Astrocyte (in vitro differentiated cells and primary cell): ENCODE measurements around the gene VAC14. TPM values are rescaled to one million over a fixed set of nuclear protein-coding genes. Genes with fewer than 3 reads are reported as not detected.

Source experiments
- DNase-seq: peaks from one replicate; pipeline ENCODE4 v3.0.0-alpha.2; 2010; ENCODE audit warnings: low read depth
- FAIRE-seq: peaks from 2 replicates; lab custom pipeline; 2011; peaks lifted over from hg19 to GRCh38; lab: Jason Lieb, UNC
- H2AFZ ChIP-seq: 2 replicates; pipeline ENCODE4 v1.6.0; 2012; ENCODE audit warnings: low read depth, low read length, inconsistent platforms
- H3K27ac ChIP-seq: 2 replicates; pipeline ENCODE4 v1.5.1; 2011; ENCODE audit warnings: low read depth, low read length, inconsistent platforms
- H3K27me3 ChIP-seq: 2 replicates; pipeline ENCODE4 v1.6.0; 2011; ENCODE audit warnings: low read length, inconsistent platforms; ENCODE audit not compliant: insufficient read depth
- H3K36me3 ChIP-seq: 2 replicates; pipeline ENCODE4 v1.5.1; 2011; ENCODE audit warnings: low read length, inconsistent platforms; ENCODE audit not compliant: insufficient read depth
- H3K4me1 ChIP-seq: 2 replicates; pipeline ENCODE4 v1.5.1; 2011; ENCODE audit warnings: low read length, inconsistent platforms; ENCODE audit not compliant: insufficient read depth
- H3K4me2 ChIP-seq: 2 replicates; pipeline ENCODE4 v1.6.0; 2012; ENCODE audit warnings: low read length, inconsistent platforms
- H3K4me3 ChIP-seq: 2 replicates; pipeline ENCODE4 v1.5.1; 2011; ENCODE audit warnings: low read depth, mild to moderate bottlenecking, low read length, inconsistent platforms; ENCODE audit not compliant: insufficient read depth
- H3K79me2 ChIP-seq: 2 replicates; pipeline ENCODE4 v1.6.0; 2012; ENCODE audit warnings: mild to moderate bottlenecking, low read length, inconsistent platforms; ENCODE audit not compliant: insufficient read depth
- H3K9ac ChIP-seq: 2 replicates; pipeline ENCODE4 v1.6.0; 2012; ENCODE audit warnings: mild to moderate bottlenecking, low read length, inconsistent platforms
- H3K9me3 ChIP-seq: 2 replicates; pipeline ENCODE4 v1.5.1; 2012; ENCODE audit warnings: low read depth, mild to moderate bottlenecking, low read length, inconsistent platforms; ENCODE audit not compliant: insufficient read depth
- H4K20me1 ChIP-seq: 2 replicates; pipeline ENCODE4 v1.6.0; 2012; ENCODE audit warnings: low read length, inconsistent platforms; ENCODE audit not compliant: insufficient read depth
- H3K27ac Mint-ChIP-seq: one replicate; pipeline ENCODE4 v1.8.0; 2021; ENCODE audit warnings: mild to moderate bottlenecking, mixed read lengths; ENCODE audit not compliant: unreplicated experiment
- H3K27me3 Mint-ChIP-seq: one replicate; pipeline ENCODE4 v1.8.0; 2021; ENCODE audit warnings: low read depth, mixed read lengths; ENCODE audit not compliant: unreplicated experiment
- H3K36me3 Mint-ChIP-seq: one replicate; pipeline ENCODE4 v1.8.0; 2021; ENCODE audit warnings: low read depth, mixed read lengths; ENCODE audit not compliant: unreplicated experiment
- H3K4me1 Mint-ChIP-seq: one replicate; pipeline ENCODE4 v1.8.0; 2021; ENCODE audit warnings: low read depth, mixed read lengths; ENCODE audit not compliant: unreplicated experiment
- H3K4me3 Mint-ChIP-seq: one replicate; pipeline ENCODE4 v1.8.0; 2021; ENCODE audit warnings: mild to moderate bottlenecking, moderate library complexity, mixed read lengths; ENCODE audit not compliant: unreplicated experiment
- H3K9me3 Mint-ChIP-seq: one replicate; pipeline ENCODE4 v1.8.0; 2021; ENCODE audit warnings: mild to moderate bottlenecking, mixed read lengths; ENCODE audit not compliant: unreplicated experiment
- EZH2 ChIP-seq: IDR thresholded peaks from 2 replicates; pipeline ENCODE4 v1.6.1; 2012; ENCODE audit warnings: mild to moderate bottlenecking, low read length, inconsistent platforms; ENCODE audit not compliant: insufficient read depth
- total RNA-seq: library from RNA; stranded (reverse); gene quantifications from 2 replicates; pipeline ENCODE4 v1.2.1, GENCODE V29; 2021
- TF ChIP-seq, protein P1 (sequence below): IDR thresholded peaks from 2 replicates; pipeline ENCODE4 v1.5.1; 2011; ENCODE audit warnings: low read depth, mild to moderate bottlenecking, inconsistent platforms, low read length, moderate library complexity; ENCODE audit not compliant: insufficient read depth

Gene VAC14
- total RNA-seq, 1 donor from 2014 or later, result 27.8 TPM

GRCh38 chr16:70746040-70746707, 54.8 kb downstream of the VAC14 start:
- H3K9me3 Mint-ChIP-seq, result peaks cover 6% of the 10 kb centered on the region
- Histone ChIP-seq H3K27ac (peak overlapping the region; percentile 76), H3K4me3 (no peak overlapping the region), H4K20me1 (no peaks in the 10 kb centered on the region), H3K27me3 (no peaks in the 10 kb centered on the region), H3K4me1 (peaks cover 59% of the 10 kb centered on the region), H3K36me3 (peaks cover 2% of the 10 kb centered on the region), H3K9me3 (no peaks in the 10 kb centered on the region), H3K9ac (peak overlapping the region; percentile 55), H2AFZ (peak overlapping the region; percentile 22), H3K4me2 (peak overlapping the region; percentile 52), H3K79me2 (no peaks in the 10 kb centered on the region)
- H3K27me3 Mint-ChIP-seq, result no peaks in the 10 kb centered on the region
- H3K27ac Mint-ChIP-seq, result no peak overlapping the region
- no peak for TF ChIP-seq EZH2
- TF ChIP-seq, protein P1, sequence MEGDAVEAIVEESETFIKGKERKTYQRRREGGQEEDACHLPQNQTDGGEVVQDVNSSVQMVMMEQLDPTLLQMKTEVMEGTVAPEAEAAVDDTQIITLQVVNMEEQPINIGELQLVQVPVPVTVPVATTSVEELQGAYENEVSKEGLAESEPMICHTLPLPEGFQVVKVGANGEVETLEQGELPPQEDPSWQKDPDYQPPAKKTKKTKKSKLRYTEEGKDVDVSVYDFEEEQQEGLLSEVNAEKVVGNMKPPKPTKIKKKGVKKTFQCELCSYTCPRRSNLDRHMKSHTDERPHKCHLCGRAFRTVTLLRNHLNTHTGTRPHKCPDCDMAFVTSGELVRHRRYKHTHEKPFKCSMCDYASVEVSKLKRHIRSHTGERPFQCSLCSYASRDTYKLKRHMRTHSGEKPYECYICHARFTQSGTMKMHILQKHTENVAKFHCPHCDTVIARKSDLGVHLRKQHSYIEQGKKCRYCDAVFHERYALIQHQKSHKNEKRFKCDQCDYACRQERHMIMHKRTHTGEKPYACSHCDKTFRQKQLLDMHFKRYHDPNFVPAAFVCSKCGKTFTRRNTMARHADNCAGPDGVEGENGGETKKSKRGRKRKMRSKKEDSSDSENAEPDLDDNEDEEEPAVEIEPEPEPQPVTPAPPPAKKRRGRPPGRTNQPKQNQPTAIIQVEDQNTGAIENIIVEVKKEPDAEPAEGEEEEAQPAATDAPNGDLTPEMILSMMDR, result no peak
- H3K36me3 Mint-ChIP-seq, result peaks cover 18% of the 10 kb centered on the region
- FAIRE-seq (no peak), DNase-seq (peak; percentile 84)
- H3K4me3 Mint-ChIP-seq, result no peak overlapping the region
- peaks cover 28% of the 10 kb centered on the region for H3K4me1 Mint-ChIP-seq

DNA sequence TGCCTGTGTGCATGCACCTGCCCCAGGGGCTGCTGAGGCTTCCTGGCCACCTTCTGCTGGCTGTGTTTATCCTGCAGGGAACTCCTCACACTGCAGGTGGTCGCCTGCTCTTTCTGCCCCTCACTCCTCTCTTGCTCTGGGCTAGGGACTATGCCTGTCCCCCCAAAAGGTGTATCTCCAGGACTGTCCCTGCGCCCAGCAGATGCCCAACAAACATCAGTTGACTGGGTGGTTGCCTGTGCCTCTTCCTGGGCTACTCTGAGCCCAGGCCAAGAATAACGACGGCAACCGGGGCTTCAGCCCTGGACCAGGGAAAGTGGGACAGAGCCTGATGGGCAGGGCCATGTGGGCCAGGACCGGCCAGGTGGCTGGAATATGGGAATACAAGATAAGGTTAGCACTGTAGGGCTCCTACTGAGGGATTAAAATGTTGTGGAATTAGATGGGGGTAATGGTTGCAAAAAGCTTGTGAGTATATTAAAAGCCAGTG, 55.4 kb downstream of the VAC14 start:
- Mint-ChIP-seq H3K27ac (no peak overlapping the region), H3K4me1 (peaks cover 29% of the 10 kb centered on the region), H3K27me3 (no peaks in the 10 kb centered on the region), H3K4me3 (no peak overlapping the region), H3K9me3 (peaks cover 6% of the 10 kb centered on the region), H3K36me3 (peaks cover 16% of the 10 kb centered on the region)
- peaks cover 2% of the 10 kb centered on the region for H3K36me3 ChIP-seq
- no peak for TF ChIP-seq EZH2
- TF ChIP-seq, protein P1, result no peak
- H3K9ac ChIP-seq, result peak overlapping the region; percentile 55
- no peak for DNase-seq
- no peaks in the 10 kb centered on the region for H3K9me3 ChIP-seq
- FAIRE-seq, result no peak
- H3K4me3 ChIP-seq, result no peak overlapping the region
- no peaks in the 10 kb centered on the region for H3K27me3 ChIP-seq
- H3K27ac ChIP-seq, result peak overlapping the region; percentile 76
- peaks cover 59% of the 10 kb centered on the region for H3K4me1 ChIP-seq
- H3K4me2 ChIP-seq, result peak overlapping the region; percentile 52
- no peak overlapping the region for H2AFZ ChIP-seq
- H4K20me1 ChIP-seq, result no peaks in the 10 kb centered on the region
- no peaks in the 10 kb centered on the region for H3K79me2 ChIP-seq

- Histone ChIP-seq H3K4me2 (no peak overlapping the region), H3K36me3 (peaks cover 2% of the 10 kb centered on the region), H2AFZ (no peak overlapping the region), H3K9ac (no peak overlapping the region), H3K27ac (no peak overlapping the region), H3K9me3 (no peaks in the 10 kb centered on the region), H3K4me1 (peaks cover 51% of the 10 kb centered on the region), H3K4me3 (no peak overlapping the region), H3K79me2 (no peaks in the 10 kb centered on the region), H4K20me1 (no peaks in the 10 kb centered on the region), H3K27me3 (no peaks in the 10 kb centered on the region)
- Mint-ChIP-seq H3K9me3 (peaks cover 6% of the 10 kb centered on the region), H3K36me3 (peaks cover 16% of the 10 kb centered on the region), H3K27ac (no peak overlapping the region), H3K4me1 (peaks cover 26% of the 10 kb centered on the region), H3K4me3 (no peak overlapping the region), H3K27me3 (no peaks in the 10 kb centered on the region)
- TF ChIP-seq, protein P1, result no peak
- no peak for TF ChIP-seq EZH2
- no peak for DNase-seq
- FAIRE-seq, result no peak
Measured at GRCh38 chr16:70744366-70744765, 56.6 kb downstream of the VAC14 start.
